Esophagus squamous epithelium (tissue), 5 donors: Measurements from ENCODE around the gene EXOC6. TPM values are rescaled to one million over a fixed set of nuclear protein-coding genes. Genes with fewer than 3 reads are reported as not detected.
A peak's percentile ranks its signal among the peaks of the same experiment; 100 is the strongest.

Source experiments
- DNase-seq: peaks from one replicate; lab custom pipeline; 2025; lab: John Stamatoyannopoulos, UW
- H3K27ac ChIP-seq, 4 donors: fragments of 200-600 bp; sonication (generic); one replicate each; pipeline ENCODE4 v1.5.1; 2016 to 2019; ENCODE audit warnings: mild to moderate bottlenecking in 1 of 4
- H3K27me3 ChIP-seq, 4 donors: fragments of 200-600 bp; sonication (generic); 1 replicate in 3 of 4; 2 replicates in 1 of 4; pipeline versions ENCODE4 v1.5.1 to v1.6.0; 2017 to 2021; ENCODE audit warnings: antibody characterized with exemption in 1 of 4
- H3K36me3 ChIP-seq, 3 donors: fragments of 200-600 bp; sonication (generic); one replicate each; pipeline ENCODE4 v1.5.1; 2016 to 2019
- H3K4me1 ChIP-seq, 3 donors: fragments of 200-600 bp; sonication (generic); one replicate each; pipeline ENCODE4 v1.5.1; 2017 to 2019
- H3K4me3 ChIP-seq, 4 donors: fragments of 200-600 bp; sonication (generic); 1 replicate in 3 of 4; 2 replicates in 1 of 4; pipeline ENCODE4 v1.5.1; 2016 to 2019; ENCODE audit warnings: mild to moderate bottlenecking in 2 of 4, moderate library complexity in 1 of 4
- H3K9me3 ChIP-seq, 3 donors: fragments of 200-600 bp; sonication (generic); one replicate each; pipeline ENCODE4 v1.5.1; 2016 to 2019
- CTCF ChIP-seq, 6 experiments: fragments of 450-650 bp in 4 of 6; fragments of 200-600 bp in 2 of 6; sonication (generic) in 2 of 6; IDR thresholded peaks; one replicate each; pipeline ENCODE4 v1.5.1; 2016 to 2019; ENCODE audit warnings: antibody characterized with exemption in 6 of 6, mild to moderate bottlenecking in 4 of 6, moderate library complexity in 4 of 6
- POLR2A ChIP-seq, 4 donors: fragments of 450-650 bp; IDR thresholded peaks; one replicate each; pipeline ENCODE4 v1.6.1; 2017; ENCODE audit warnings: antibody characterized with exemption in 4 of 4, mild to moderate bottlenecking in 4 of 4, moderate library complexity in 3 of 4
- WGBS, 2 donors: methylation state at CpG; one replicate each; pipeline ENCODE4 v1.1.5; 2018; 5-methylcytosine and 5-hydroxymethylcytosine counted together
- intact Hi-C: fragments of 100-400 bp; cut with DNase I; formaldehyde crosslinking; loops from one replicate; pipeline ENCODE4 v1.15.0; 2022
- total RNA-seq, 4 donors: library from RNA; depleted of rRNA; stranded (reverse); fragments of >200 nt; gene quantifications; one replicate each; pipeline ENCODE4 v1.1.0, GENCODE V29; 2016
- donor health status: DM: yes; HTN: yes; CAD: no.

EXOC6 gene
- total RNA-seq, 4 donors from 2014 or later: 1.3 to 9.5 (median 5.6) TPM

GRCh38 chr10:92832998-92833650, 15.2 kb upstream of the EXOC6 start:
- no peaks in the 10 kb centered on the region for H3K4me1 ChIP-seq
- intact Hi-C loops: loop anchor here (10.0 kb wide), 1 partner anchor 138 kb away; no protein-coding TSS in a partner anchor
- TF ChIP-seq POLR2A (IDR thresholded peaks at IDR 0.05): no peak
- no peak for TF ChIP-seq CTCF (IDR thresholded peaks at IDR 0.05)
- peak overlapping the region in 1 of 4 donors; percentile 54 for H3K4me3 ChIP-seq
- no peaks in the 10 kb centered on the region for H3K9me3 ChIP-seq
- H3K27ac ChIP-seq: no peak overlapping the region
- 47 to 63% methylated on average over 2 of the region's 2 CpGs for WGBS, 2 donors
- H3K36me3 ChIP-seq: no peaks in the 10 kb centered on the region
- no peak for DNase-seq
- peaks cover 0 to 5% (median 0%) of the 10 kb centered on the region in 4 donors for H3K27me3 ChIP-seq

GRCh38 chr10:92834331-92834730, 14.0 kb upstream of the EXOC6 start:
- Histone ChIP-seq H3K9me3 (no peaks in the 10 kb centered on the region), H3K36me3 (no peaks in the 10 kb centered on the region), H3K4me3 (no peak overlapping the region), H3K27ac (no peak overlapping the region), H3K4me1 (peaks cover 0 to 3% (median 0%) of the 10 kb centered on the region in 3 donors), H3K27me3 (peaks cover 0 to 9% (median 0%) of the 10 kb centered on the region in 4 donors)
- intact Hi-C loops: loop anchor here (10.0 kb wide), 1 partner anchor 140 kb away; no protein-coding TSS in a partner anchor
- no peak for TF ChIP-seq POLR2A (IDR thresholded peaks at IDR 0.05)
- no peak for TF ChIP-seq CTCF (IDR thresholded peaks at IDR 0.05)
- WGBS, 2 donors: 74 to 76% methylated on average over 3 of the region's 3 CpGs
- no peak for DNase-seq

- peaks cover 0 to 12% (median 0%) of the 10 kb centered on the region in 4 donors for H3K27me3 ChIP-seq
- H3K4me1 ChIP-seq: peaks cover 0 to 5% (median 0%) of the 10 kb centered on the region in 3 donors
- H3K4me3 ChIP-seq: no peak overlapping the region
- intact Hi-C loops: loop anchor here (10.0 kb wide), 1 partner anchor 140 kb away; no protein-coding TSS in a partner anchor
- TF ChIP-seq CTCF (IDR thresholded peaks at IDR 0.05) (no peak), POLR2A (IDR thresholded peaks at IDR 0.05) (no peak)
- DNase-seq: no peak
- no peaks in the 10 kb centered on the region for H3K36me3 ChIP-seq
- H3K27ac ChIP-seq: no peak overlapping the region
- H3K9me3 ChIP-seq: no peaks in the 10 kb centered on the region
Observed at GRCh38 chr10:92834986-92835385, 13.3 kb upstream of the EXOC6 start.

- H3K9me3 ChIP-seq: no peaks in the 10 kb centered on the region
- H3K27ac ChIP-seq: no peak overlapping the region
- DNase-seq: no peak
- WGBS, 2 donors: 73 to 93% methylated on average over 4 of the region's 4 CpGs
- no peak overlapping the region for H3K4me3 ChIP-seq
- H3K4me1 ChIP-seq: peaks cover 0 to 5% (median 0%) of the 10 kb centered on the region in 3 donors
- TF ChIP-seq POLR2A (IDR thresholded peaks at IDR 0.05) (no peak), CTCF (IDR thresholded peaks at IDR 0.05) (no peak)
- H3K27me3 ChIP-seq: peaks cover 0 to 14% (median 0%) of the 10 kb centered on the region in 4 donors
- H3K36me3 ChIP-seq: no peaks in the 10 kb centered on the region
- intact Hi-C loops: loop anchor here (10.0 kb wide), 1 partner anchor 143 kb away; no protein-coding TSS in a partner anchor
Observed at GRCh38 chr10:92837456-92837855, 10.9 kb upstream of the EXOC6 start.
